HUDEP-2 (cell line): ENCODE results near the gene PARP16.
"Not testable (repeated sequence)": the region's sequence is repeated elsewhere in the genome, so short reads cannot be mapped to it uniquely, and the experiment has no call there.

Experiments used
- DNase-seq, 76 experiments: peaks; one replicate each; lab custom pipeline; 2025; ENCODE audit not compliant: unreplicated experiment in 76 of 76; lab: John Stamatoyannopoulos, UW

Gene PARP16

GRCh38 chr15:65246026-65246714 is 40.5 kb downstream of the PARP16 start:
- DNase-seq = no peak

- no peak for DNase-seq
These were observed 41.4 kb downstream of the PARP16 start for GRCh38 chr15:65245096-65245856.

GRCh38 chr15:65244638-65245037 is 42.0 kb downstream of the PARP16 start:
- DNase-seq = no peak

GRCh38 chr15:65236443-65236842 is 50.2 kb downstream of the PARP16 start:
- not testable (repeated sequence) for DNase-seq

- DNase-seq = no peak
These were observed 53.0 kb downstream of the PARP16 start for GRCh38 chr15:65233696-65234095.

GRCh38 chr15:65232520-65232919 is 54.2 kb downstream of the PARP16 start:
- DNase-seq = no peak

GRCh38 chr15:65231306-65231705 is 55.4 kb downstream of the PARP16 start:
- DNase-seq = no peak

- DNase-seq = not testable (repeated sequence)
These were observed 59.8 kb downstream of the PARP16 start for GRCh38 chr15:65226901-65227300.

- no peak for DNase-seq
These were observed 60.5 kb downstream of the PARP16 start for GRCh38 chr15:65226221-65226620.

GRCh38 chr15:65223996-65224395 is 62.7 kb downstream of the PARP16 start:
- DNase-seq = no peak

GRCh38 chr15:65222891-65223290 is 63.8 kb downstream of the PARP16 start:
- no peak for DNase-seq

- DNase-seq = no peak
These were observed 65.0 kb downstream of the PARP16 start for GRCh38 chr15:65221697-65222096.

GRCh38 chr15:65219137-65219536 is 67.5 kb downstream of the PARP16 start:
- DNase-seq = no peak

- DNase-seq = no peak
These were observed 68.9 kb downstream of the PARP16 start for GRCh38 chr15:65217526-65218482.

GRCh38 chr15:65215496-65215895 is 71.2 kb downstream of the PARP16 start:
- DNase-seq = no peak

- no peak for DNase-seq
These were observed 72.7 kb downstream of the PARP16 start for GRCh38 chr15:65214010-65214409.

- no peak for DNase-seq
These were observed 73.4 kb downstream of the PARP16 start for GRCh38 chr15:65213241-65213640.

- peak in 29 of 76 experiments; percentile 3 to 64 (median 24) for DNase-seq
These were observed 74.6 kb downstream of the PARP16 start for GRCh38 chr15:65212097-65212496.

GRCh38 chr15:65211482-65211982 is 75.2 kb downstream of the PARP16 start:
- no peak for DNase-seq

GRCh38 chr15:65210770-65211481 is 75.8 kb downstream of the PARP16 start, which contains the start of gene CILP:
Gene CILP, minus strand, starts transcription at chr15:65211473. Its CDS starts 1,718 bp downstream, at chr15:65209755.
- DNase-seq = no peak
